Measurements from ENCODE around the gene STXBP5L. TPM values are rescaled to one million over a fixed set of nuclear protein-coding genes. Genes with fewer than 3 reads are reported as not detected.
A peak's percentile ranks its signal among the peaks of the same experiment; 100 is the strongest.
"Not testable (repeated sequence)": the region's sequence is repeated elsewhere in the genome, so short reads cannot be mapped to it uniquely, and the experiment has no call there.

The STXBP5L gene
- not detected for polyA plus RNA-seq (ENCODE audit: low read depth in 6 of 6)

DNA sequence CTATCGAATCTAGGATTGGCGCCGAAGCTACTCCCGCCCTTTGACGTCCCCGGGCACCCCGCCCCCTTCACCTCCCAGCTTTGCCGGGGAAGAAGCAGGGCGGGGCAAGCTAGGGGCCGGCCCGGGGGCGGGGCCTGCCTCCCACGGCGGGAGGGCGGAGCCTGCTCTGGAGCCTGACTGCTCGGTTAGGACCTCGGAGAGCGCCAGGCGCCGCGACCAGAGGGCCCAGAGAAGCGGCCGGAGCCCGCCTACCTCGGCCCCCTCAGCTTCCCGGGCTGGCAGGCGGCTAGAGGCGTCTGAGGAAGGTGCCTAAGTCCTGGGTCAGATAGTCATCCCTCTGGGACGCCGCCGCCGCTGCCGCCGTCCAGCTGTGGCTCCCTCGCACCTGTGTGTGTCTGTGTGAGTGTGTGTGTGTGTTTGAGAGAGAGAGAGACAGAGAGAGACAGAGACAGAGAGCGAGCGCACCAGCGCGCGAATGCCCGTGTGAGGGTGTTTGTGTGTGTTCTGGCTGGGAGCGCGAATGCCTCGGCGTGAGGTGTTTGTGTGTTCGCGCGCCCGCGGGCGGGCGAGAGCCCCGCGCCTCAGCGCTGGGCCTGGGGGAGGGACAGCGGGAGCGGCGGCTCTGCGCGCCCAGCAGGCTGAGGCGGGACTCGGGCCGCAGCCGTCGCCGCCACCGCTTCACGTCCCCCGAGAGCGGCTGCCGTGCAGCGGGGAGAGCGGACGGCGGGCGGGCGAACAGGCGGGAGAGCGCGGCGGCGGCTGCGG is at the start of gene STXBP5L:
STXBP5L (plus strand) TSS at position 176 of the 765 bp plus-strand sequence. CDS start 1,374 bp downstream, outside the sequence.
- Mint-ChIP-seq H3K27me3 (peaks cover 47 to 68% (median 56%) of the 10 kb centered on the region in 3 donors), H3K4me1 (peaks cover 17 to 24% (median 22%) of the 10 kb centered on the region in 3 donors)

DNA sequence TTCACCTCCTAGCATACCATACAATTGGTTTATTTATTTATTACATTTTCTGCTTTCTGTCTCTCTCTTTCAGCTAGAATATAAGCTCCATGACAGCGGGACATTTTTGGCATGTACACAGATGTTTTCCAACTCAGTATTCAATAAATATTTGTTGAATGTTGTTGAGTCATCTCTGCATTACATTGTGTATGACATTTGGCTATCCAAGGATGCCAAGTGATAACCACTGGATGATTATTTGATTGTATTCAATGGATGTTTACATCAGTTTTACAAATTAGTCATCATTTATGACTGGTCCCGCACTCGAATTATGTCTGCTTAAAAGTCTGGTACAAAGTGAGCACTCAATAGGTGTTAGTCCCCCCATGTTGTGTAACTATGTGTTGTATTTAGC is 49.5 kb upstream of the STXBP5L start:
- Mint-ChIP-seq H3K27ac (no peak overlapping the region), H3K9me3 (peaks cover 0 to 5% (median 3%) of the 10 kb centered on the region in 7 donors), H3K4me3 (no peak overlapping the region), H3K27me3 (peaks cover 5 to 12% (median 8%) of the 10 kb centered on the region in 3 donors), H3K36me3 (no peaks in the 10 kb centered on the region), H3K4me1 (no peaks in the 10 kb centered on the region)
- DNase-seq (no peak), ATAC-seq (ENCODE audit: low read depth in 2 of 2) (no peak)

More for the DNA sequence above, at the start of gene STXBP5L:
- Mint-ChIP-seq H3K27ac (peak within 1 kb of the TSS in 3 of 6 donors; percentile 36 to 65 (median 64)), H3K9me3 (peaks cover 4 to 27% (median 7%) of the 10 kb centered on the region in 7 donors), H3K36me3 (peaks cover 4 to 16% of the 10 kb centered on the region in 2 donors), H3K4me3 (peak within 1 kb of the TSS; percentile 59 to 93 (median 85))
- ATAC-seq (ENCODE audit: low read depth in 2 of 2) = peak; percentile 65 to 77
- DNase-seq = peak; percentile 15

DNA sequence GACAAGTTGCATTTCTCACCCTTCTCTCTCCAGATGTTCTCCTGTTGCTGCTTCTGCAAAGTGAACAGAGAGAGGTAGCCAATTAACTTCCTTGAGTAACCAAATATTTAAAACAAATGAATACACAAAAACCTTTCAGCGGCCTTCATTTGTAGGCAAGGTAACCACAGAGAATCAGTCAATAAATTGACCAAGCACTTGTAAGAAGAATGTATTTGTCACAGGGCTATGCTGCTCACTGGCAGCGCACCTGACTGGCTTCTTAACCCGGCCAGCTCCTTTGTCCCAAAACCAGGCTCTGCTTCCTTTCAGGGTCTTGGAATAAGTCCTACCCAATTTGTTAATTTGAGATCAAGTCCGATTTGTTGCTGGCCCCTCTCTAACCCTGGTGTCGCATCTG is 43.5 kb upstream of the STXBP5L start:
- ATAC-seq (ENCODE audit: low read depth in 2 of 2) = no peak
- no peak overlapping the region for H3K27ac Mint-ChIP-seq
- no peaks in the 10 kb centered on the region for H3K4me1 Mint-ChIP-seq
- H3K4me3 Mint-ChIP-seq = no peak overlapping the region
- peaks cover 0 to 19% (median 16%) of the 10 kb centered on the region in 3 donors for H3K27me3 Mint-ChIP-seq
- peaks cover 0 to 5% (median 3%) of the 10 kb centered on the region in 7 donors for H3K9me3 Mint-ChIP-seq
- no peaks in the 10 kb centered on the region for H3K36me3 Mint-ChIP-seq
- no peak for DNase-seq

DNA sequence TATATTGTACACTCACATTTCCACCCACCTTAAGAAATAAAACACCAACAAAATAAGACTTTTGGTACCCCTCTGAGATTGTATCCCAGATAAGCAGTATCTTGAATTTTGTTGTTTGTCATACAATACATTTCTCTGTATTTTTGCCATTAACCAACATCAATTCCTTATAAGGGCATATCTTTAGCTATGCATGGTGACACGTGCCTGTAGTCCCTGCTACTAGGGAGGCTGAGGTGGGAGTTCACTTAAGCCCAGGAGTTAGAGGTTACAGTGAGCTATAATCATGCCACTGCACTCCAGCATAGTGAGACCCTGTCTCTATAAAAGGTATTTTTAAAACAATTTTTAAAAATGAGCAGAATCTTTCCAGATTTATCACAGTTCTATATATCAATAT is 32.5 kb upstream of the STXBP5L start:
- ATAC-seq (ENCODE audit: low read depth in 2 of 2) = no peak
- DNase-seq = no peak
- Mint-ChIP-seq H3K36me3 (no peaks in the 10 kb centered on the region), H3K27ac (no peak overlapping the region), H3K4me1 (no peaks in the 10 kb centered on the region), H3K9me3 (peaks cover 0 to 6% (median 0%) of the 10 kb centered on the region in 7 donors), H3K4me3 (no peak overlapping the region), H3K27me3 (peaks cover 15 to 20% (median 16%) of the 10 kb centered on the region in 3 donors)

DNA sequence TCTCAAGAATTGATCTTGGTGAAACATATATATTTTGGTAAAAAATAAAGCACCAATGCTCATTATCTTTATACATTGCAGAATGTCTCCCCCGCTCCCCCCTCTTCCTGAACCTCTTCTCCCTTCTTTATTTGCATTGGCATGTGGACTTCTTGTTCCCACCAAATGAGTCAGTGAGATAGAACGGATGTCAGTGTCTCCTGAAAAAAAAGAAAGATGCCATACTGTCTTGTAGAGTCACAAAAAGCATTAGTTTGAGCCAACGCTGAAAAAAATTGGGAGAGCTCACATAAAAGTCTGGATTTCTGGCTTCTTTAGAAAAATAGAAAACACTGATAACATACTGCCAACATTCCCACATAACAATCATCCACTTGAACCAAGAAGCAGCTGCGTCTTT is 32.0 kb upstream of the STXBP5L start:
- no peak for ATAC-seq (ENCODE audit: low read depth in 2 of 2)
- H3K36me3 Mint-ChIP-seq = no peaks in the 10 kb centered on the region

DNA sequence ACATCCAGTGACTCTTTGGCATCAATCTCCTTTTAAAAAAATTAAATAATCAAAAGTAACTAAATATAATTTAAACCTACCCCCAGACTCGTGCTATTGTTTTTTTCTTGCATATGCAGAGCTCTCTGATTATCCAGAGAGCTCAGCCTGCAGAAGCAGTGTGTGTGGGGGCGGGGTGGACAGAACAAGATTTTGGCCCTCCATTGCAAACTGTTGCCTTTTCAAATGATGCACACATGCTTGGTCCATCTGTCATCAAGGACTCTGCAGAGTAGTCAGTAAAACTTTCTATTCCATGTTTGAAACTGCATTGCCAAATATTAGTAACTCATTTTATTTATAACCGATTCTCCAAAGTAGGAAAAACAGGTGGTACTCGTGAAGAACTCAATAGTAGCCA is 28.6 kb upstream of the STXBP5L start:
- DNase-seq (no peak), ATAC-seq (ENCODE audit: low read depth in 2 of 2) (no peak)
- no peak overlapping the region for H3K4me3 Mint-ChIP-seq
- H3K36me3 Mint-ChIP-seq = no peaks in the 10 kb centered on the region
- H3K27ac Mint-ChIP-seq = no peak overlapping the region
- H3K27me3 Mint-ChIP-seq = peaks cover 5 to 9% (median 7%) of the 10 kb centered on the region in 3 donors
- H3K4me1 Mint-ChIP-seq = no peaks in the 10 kb centered on the region
- H3K9me3 Mint-ChIP-seq = peaks cover 0 to 3% (median 0%) of the 10 kb centered on the region in 7 donors

More for the DNA sequence above, 32.0 kb upstream of the STXBP5L start:
- no peak overlapping the region for H3K27ac Mint-ChIP-seq
- peaks cover 0 to 6% (median 0%) of the 10 kb centered on the region in 7 donors for H3K9me3 Mint-ChIP-seq
- H3K27me3 Mint-ChIP-seq = peaks cover 15 to 20% (median 16%) of the 10 kb centered on the region in 3 donors
- H3K4me1 Mint-ChIP-seq = no peaks in the 10 kb centered on the region
- DNase-seq = no peak
- H3K4me3 Mint-ChIP-seq = no peak overlapping the region

DNA sequence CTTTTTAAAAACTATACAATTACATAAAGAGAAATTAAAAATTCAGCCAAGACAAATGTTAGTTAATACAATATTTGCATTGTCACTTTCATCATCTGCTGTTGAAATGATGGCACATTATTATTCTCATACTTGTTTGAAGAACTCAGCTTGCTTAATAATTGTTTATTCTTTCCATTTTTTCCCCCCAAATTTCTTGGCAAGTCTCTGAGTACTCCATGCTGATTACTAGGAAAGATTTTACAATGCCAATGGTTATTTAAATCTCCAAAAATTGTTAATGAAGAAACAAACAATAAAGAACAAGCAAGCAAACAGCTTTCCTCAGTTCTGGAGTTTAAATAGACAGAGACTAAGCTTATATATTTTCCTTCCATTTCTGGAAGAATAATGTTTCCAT is 15.1 kb upstream of the STXBP5L start:
- no peak for ATAC-seq (ENCODE audit: low read depth in 2 of 2)
- no peaks in the 10 kb centered on the region for H3K36me3 Mint-ChIP-seq
- no peak overlapping the region for H3K4me3 Mint-ChIP-seq
- no peak for DNase-seq
- peaks cover 0 to 9% (median 2%) of the 10 kb centered on the region in 7 donors for H3K9me3 Mint-ChIP-seq
- no peaks in the 10 kb centered on the region for H3K4me1 Mint-ChIP-seq
- H3K27me3 Mint-ChIP-seq = no peaks in the 10 kb centered on the region
- H3K27ac Mint-ChIP-seq = no peak overlapping the region

DNA sequence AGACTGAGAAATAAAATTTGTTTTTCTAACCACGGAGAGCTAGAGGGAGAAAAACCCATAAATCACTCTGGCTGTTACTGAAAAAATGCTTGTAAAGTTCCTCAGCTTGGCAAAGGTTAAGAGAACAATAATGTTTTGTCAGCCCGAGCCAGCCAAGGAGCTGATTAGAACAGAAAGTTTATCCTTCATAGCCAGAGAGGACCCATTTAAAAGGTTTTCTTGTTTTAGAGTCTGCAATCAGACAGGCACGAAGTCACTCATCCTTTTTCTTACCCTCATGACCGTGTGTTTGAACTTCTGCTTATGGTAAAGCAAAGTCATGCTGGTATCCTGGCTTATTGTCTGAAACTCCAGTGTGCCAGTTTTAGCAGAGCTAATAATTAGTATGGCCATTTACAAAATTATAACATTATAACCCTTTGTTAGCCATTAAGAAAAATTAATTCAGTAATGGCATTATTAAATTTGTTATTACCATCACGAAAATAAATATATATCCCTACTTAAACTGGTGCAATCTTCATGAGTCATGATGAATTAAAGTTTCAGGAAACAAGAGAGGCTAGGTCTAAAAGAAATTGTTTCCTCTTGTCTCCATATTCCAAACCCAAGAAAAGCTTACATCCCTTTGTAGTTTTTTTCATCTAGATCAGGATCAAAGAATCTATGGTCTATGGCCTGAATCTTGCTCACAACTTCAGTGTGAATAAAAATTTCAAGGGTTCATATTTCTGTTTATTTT is 13.5 kb upstream of the STXBP5L start:
- H3K9me3 Mint-ChIP-seq = peaks cover 0 to 11% (median 4%) of the 10 kb centered on the region in 7 donors
- H3K27ac Mint-ChIP-seq = no peak overlapping the region
- DNase-seq (no peak), ATAC-seq (ENCODE audit: low read depth in 2 of 2) (no peak)
- no peak overlapping the region for H3K4me3 Mint-ChIP-seq
- H3K36me3 Mint-ChIP-seq = no peaks in the 10 kb centered on the region
- no peaks in the 10 kb centered on the region for H3K4me1 Mint-ChIP-seq
- H3K27me3 Mint-ChIP-seq = peaks cover 0 to 2% (median 0%) of the 10 kb centered on the region in 3 donors

DNA sequence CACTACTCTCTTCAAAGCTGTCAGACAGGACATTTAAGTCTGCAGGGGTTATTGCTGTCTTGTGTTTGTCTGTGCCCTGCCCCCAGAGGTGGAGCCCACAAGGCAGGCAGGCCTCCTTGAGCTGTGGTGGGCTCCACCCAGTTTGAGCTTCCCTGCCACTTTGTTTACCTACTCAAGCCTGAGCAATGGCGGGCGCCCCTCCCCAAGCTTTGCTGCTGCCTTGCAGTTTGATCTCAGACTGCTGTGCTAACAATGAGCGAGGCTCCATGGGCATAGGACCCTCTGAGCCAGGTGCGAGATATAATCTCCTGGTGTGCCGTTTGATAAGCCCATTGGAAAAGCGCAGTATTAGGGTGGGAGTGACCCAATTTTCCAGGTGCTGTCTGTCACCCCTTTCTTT is 6.3 kb upstream of the STXBP5L start:
- Mint-ChIP-seq H3K9me3 (peaks cover 4 to 16% (median 7%) of the 10 kb centered on the region in 7 donors), H3K27me3 (peaks cover 9 to 19% (median 14%) of the 10 kb centered on the region in 3 donors)
- H3K4me3 Mint-ChIP-seq; H3K4me1 Mint-ChIP-seq; ATAC-seq (ENCODE audit: low read depth in 2 of 2); DNase-seq; H3K27ac Mint-ChIP-seq; H3K36me3 Mint-ChIP-seq: not testable (repeated sequence)

DNA sequence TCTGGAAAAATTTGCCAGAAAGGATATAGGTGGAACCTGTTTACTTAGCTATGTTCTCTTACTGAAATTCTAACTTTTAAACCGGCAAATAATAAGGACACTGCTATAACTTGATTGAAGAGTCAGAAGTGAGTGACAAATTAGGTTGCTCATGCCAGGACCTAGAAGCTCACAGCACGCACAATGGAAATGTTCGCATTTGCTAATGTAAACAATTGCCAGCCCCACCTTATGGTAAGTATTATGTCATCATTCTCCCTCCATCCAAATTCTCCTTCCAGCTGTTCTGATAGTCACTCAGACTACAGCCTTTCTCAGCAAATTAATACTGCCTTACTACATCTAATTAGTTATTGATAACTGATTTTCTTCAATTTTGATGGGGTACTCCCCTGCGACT is 4.8 kb upstream of the STXBP5L start:
- H3K4me3 Mint-ChIP-seq = no peak overlapping the region

DNA sequence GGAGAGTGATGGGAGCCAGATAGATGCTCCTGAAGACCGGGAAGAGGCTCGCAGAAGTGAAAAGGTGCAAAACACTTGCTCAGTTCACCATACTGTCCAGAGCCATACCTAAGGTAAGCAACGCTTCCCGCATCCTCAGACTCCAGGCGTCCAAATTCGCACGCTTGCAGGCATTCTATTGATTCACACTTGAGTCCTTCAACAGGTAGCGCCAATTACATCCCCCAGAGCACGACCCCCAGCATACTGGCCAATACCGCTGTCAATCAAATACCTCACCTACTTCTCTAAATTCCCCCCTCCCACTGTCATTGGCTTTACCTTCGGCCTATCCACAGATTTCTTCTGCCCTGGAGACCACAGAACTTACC is 361 bp upstream of the STXBP5L start:
- peaks cover 4 to 16% of the 10 kb centered on the region in 2 donors for H3K36me3 Mint-ChIP-seq
- peak overlapping the region in 1 of 6 donors; percentile 65 for H3K27ac Mint-ChIP-seq
- peaks cover 47 to 68% (median 56%) of the 10 kb centered on the region in 3 donors for H3K27me3 Mint-ChIP-seq
- ATAC-seq (ENCODE audit: low read depth in 2 of 2) = peak; percentile 45 to 58
- H3K4me3 Mint-ChIP-seq = peak overlapping the region; percentile 8 to 84 (median 64)
- H3K9me3 Mint-ChIP-seq = peaks cover 4 to 27% (median 9%) of the 10 kb centered on the region in 7 donors
- H3K4me1 Mint-ChIP-seq = peaks cover 17 to 24% (median 22%) of the 10 kb centered on the region in 3 donors
- no peak for DNase-seq

More for the DNA sequence above, 4.8 kb upstream of the STXBP5L start:
- no peak for DNase-seq
- Mint-ChIP-seq H3K4me1 (peaks cover 6 to 9% (median 7%) of the 10 kb centered on the region in 3 donors), H3K27me3 (peaks cover 23 to 34% (median 30%) of the 10 kb centered on the region in 3 donors), H3K36me3 (peaks cover 0 to 12% of the 10 kb centered on the region in 2 donors), H3K27ac (no peak overlapping the region), H3K9me3 (peaks cover 8 to 19% (median 11%) of the 10 kb centered on the region in 7 donors)
- ATAC-seq (ENCODE audit: low read depth in 2 of 2) = no peak

DNA sequence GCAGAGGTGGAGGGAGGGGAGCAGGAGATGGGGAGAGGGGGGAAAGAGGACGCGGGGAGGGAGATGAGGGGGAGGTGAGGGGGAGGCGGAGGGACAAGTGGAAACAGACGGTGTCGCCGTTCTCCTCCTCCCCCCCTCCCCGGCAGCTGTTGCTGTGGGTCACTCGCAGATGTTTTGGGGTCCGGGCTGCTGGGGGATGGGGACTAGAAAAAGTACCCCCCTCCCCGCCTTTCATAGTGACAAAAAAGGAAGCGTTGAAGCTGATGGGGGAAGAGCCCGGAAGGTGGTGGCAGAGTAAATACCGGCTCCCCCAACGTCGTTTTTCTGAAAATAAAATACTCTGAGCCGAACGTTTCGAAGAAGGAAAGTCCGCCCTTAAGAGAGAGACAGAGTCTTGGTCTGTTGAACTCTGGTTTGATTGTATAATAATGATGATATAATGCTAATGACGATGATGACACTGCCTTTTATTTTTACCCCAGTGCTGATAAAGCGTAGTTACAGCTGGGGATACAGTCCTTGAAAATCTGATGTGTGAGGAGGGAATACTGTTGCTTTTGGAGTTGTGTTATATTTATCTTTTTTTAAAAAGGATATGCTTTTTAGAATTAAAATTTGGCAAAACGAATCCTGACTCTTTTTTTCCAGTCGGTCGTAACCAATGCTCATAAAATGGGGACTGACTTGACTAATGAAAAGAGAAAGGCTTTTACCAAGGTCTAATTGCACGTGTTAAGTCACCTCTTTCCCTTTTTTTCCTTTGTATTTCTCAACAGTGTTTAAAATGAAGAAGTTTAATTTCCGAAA is 993 bp downstream of the STXBP5L start:
- ATAC-seq (ENCODE audit: low read depth in 2 of 2) = peak; percentile 6 to 34
- Mint-ChIP-seq H3K4me1 (peaks cover 17 to 24% (median 22%) of the 10 kb centered on the region in 3 donors), H3K36me3 (peaks cover 4 to 16% of the 10 kb centered on the region in 2 donors)

DNA sequence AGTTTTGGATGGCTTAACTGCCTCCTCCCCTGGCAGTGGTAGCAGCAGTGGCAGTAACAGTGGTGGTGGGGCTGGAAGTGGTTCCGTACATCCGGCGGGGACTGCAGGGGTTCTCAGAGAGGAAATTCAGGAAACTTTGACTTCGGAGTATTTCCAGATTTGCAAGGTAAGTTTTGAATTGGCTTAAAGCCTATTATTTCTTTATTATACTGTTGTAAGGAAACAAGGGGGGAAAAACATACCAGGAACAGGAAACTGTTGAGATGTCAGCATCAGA is 1.5 kb downstream of the STXBP5L start:
- peak overlapping the region in 7 of 8 donors; percentile 13 to 84 (median 73) for H3K4me3 Mint-ChIP-seq
- peaks cover 47 to 68% (median 56%) of the 10 kb centered on the region in 3 donors for H3K27me3 Mint-ChIP-seq

More for the DNA sequence above, 993 bp downstream of the STXBP5L start:
- H3K9me3 Mint-ChIP-seq = peaks cover 4 to 27% (median 7%) of the 10 kb centered on the region in 7 donors
- H3K27ac Mint-ChIP-seq = peak overlapping the region in 1 of 6 donors; percentile 36
- H3K27me3 Mint-ChIP-seq = peaks cover 47 to 68% (median 56%) of the 10 kb centered on the region in 3 donors
- no peak for DNase-seq
- peak overlapping the region; percentile 47 to 88 (median 80) for H3K4me3 Mint-ChIP-seq

More for the DNA sequence above, 1.5 kb downstream of the STXBP5L start:
- ATAC-seq (ENCODE audit: low read depth in 2 of 2) = no peak
- H3K36me3 Mint-ChIP-seq = peaks cover 4 to 16% of the 10 kb centered on the region in 2 donors
- H3K9me3 Mint-ChIP-seq = peaks cover 4 to 27% (median 7%) of the 10 kb centered on the region in 7 donors
- DNase-seq = no peak
- H3K4me1 Mint-ChIP-seq = peaks cover 17 to 24% (median 22%) of the 10 kb centered on the region in 3 donors
- H3K27ac Mint-ChIP-seq = no peak overlapping the region

Measured in naive B cell (primary cell).